Uterus (tissue), 4 donors: ENCODE results near the gene BHLHE40. TPM values are rescaled to one million over a fixed set of nuclear protein-coding genes. Genes with fewer than 3 reads are reported as not detected.

Source experiments
- DNase-seq, 2 donors: peaks; one replicate each; pipeline ENCODE4 v3.0.0-alpha.2; 2019 to 2020
- H3K27ac ChIP-seq, 2 donors: fragments of 200-600 bp; sonication (generic); 1 replicate in 1 of 2; 2 replicates in 1 of 2; pipeline ENCODE4 v1.5.1; 2016 to 2018
- H3K27me3 ChIP-seq, 2 donors: fragments of 200-600 bp; sonication (generic); one replicate each; pipeline ENCODE4 v1.5.1; 2018 to 2019; ENCODE audit warnings: control low read depth in 1 of 2
- H3K36me3 ChIP-seq, 2 donors: fragments of 200-600 bp; sonication (generic); one replicate each; pipeline ENCODE4 v1.5.1; 2019; ENCODE audit warnings: control low read depth in 1 of 2
- H3K4me1 ChIP-seq, 2 donors: fragments of 200-600 bp; sonication (generic); one replicate each; pipeline ENCODE4 v1.5.1; 2018 to 2019; ENCODE audit warnings: control low read depth in 1 of 2
- H3K4me3 ChIP-seq, 2 donors: fragments of 200-600 bp; sonication (generic); 1 replicate in 1 of 2; 2 replicates in 1 of 2; pipeline ENCODE4 v1.5.1; 2018 to 2019; ENCODE audit warnings: mild to moderate bottlenecking in 1 of 2
- H3K9me3 ChIP-seq, 2 donors: fragments of 200-600 bp; sonication (generic); one replicate each; pipeline ENCODE4 v1.5.1; 2019; ENCODE audit warnings: control low read depth in 1 of 2
- POLR2A ChIP-seq, 2 donors: fragments of 450-650 bp; IDR thresholded peaks; one replicate each; pipeline ENCODE4 v1.6.1; 2016; ENCODE audit warnings: antibody characterized with exemption in 2 of 2, mild to moderate bottlenecking in 1 of 2, moderate library complexity in 1 of 2
- intact Hi-C: fragments of 100-400 bp; cut with DNase I; formaldehyde crosslinking; loops from one replicate; pipeline ENCODE4 v1.15.1; 2023; ENCODE audit warnings: low total_unique reads
- total RNA-seq, 4 donors: library from RNA; depleted of rRNA in 3 of 4; stranded (reverse); fragments of >200 nt in 3 of 4; gene quantifications; one replicate each; pipeline versions ENCODE4 v1.1.0 to v1.2.4, GENCODE V29; 2014 to 2023
- TF ChIP-seq, protein P1 (sequence below), 4 experiments: fragments of 200-600 bp in 2 of 4; fragments of 450-650 bp in 2 of 4; sonication (generic) in 2 of 4; IDR thresholded peaks; one replicate each; pipeline ENCODE4 v1.5.1; 2016 to 2019; ENCODE audit warnings: antibody characterized with exemption in 4 of 4, mild to moderate bottlenecking in 2 of 4, moderate library complexity in 1 of 4
- donor health status: DM: yes; HTN: yes; CAD: no.

The BHLHE40 gene
- total RNA-seq, 4 donors from 2014 or later = 11.4 to 84.2 (median 28.1) TPM

DNA sequence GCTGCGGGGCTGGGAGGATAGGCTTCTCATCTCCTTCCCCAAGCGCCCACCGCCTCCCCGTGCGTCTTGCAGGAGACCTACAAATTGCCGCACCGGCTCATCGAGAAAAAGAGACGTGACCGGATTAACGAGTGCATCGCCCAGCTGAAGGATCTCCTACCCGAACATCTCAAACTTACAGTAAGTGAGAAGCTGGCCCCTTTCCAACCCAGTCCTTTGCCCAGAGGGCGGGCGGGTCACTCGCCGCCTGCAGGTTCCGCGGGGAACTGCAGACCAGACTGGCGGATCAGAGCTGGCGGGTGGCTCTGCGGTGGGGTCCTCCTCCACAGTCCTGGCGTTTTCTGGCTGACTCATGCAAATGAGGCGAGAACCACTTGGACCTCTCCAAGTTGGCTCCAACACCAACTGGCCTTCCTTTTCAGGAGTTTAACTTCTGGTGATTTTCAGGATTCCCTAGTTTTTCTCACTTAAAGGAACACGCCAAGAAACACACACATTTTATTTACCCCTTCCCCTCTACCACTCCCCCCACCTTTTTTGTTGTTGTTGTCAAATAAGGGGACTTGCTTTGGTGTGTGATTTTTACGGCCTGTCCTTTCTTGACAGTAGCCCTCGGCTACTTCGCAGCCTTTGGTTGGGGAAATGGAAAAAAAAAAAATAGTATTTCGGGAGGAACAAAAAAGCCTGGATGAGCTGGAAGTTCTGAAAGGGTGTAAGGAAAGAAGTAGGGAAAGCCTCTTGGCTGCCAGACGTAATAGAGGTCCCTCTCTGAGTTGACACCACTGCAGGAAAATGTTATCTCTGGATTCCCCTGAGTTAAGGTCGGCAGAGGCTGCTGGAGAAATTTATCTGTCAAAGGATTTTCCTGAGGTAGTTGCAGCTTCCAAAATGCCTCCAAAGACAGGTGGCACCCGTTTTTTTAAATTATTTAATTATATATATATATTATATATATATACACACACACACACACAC lies 1.3 kb downstream of the BHLHE40 start:
- Histone ChIP-seq H3K4me3 (peak overlapping the region; percentile 72 to 92), H3K27ac (peak overlapping the region; percentile 96 to 99), H3K36me3 (no peaks in the 10 kb centered on the region), H3K9me3 (no peaks in the 10 kb centered on the region), H3K4me1 (peaks cover 0 to 12% of the 10 kb centered on the region in 2 donors), H3K27me3 (no peaks in the 10 kb centered on the region)
- peak; percentile 94 to 95 for DNase-seq
- intact Hi-C loops = no loop called here
- TF ChIP-seq POLR2A (IDR thresholded peaks at IDR 0.05) = peak in 1 of 2 donors; percentile 49
- TF ChIP-seq, protein P1, sequence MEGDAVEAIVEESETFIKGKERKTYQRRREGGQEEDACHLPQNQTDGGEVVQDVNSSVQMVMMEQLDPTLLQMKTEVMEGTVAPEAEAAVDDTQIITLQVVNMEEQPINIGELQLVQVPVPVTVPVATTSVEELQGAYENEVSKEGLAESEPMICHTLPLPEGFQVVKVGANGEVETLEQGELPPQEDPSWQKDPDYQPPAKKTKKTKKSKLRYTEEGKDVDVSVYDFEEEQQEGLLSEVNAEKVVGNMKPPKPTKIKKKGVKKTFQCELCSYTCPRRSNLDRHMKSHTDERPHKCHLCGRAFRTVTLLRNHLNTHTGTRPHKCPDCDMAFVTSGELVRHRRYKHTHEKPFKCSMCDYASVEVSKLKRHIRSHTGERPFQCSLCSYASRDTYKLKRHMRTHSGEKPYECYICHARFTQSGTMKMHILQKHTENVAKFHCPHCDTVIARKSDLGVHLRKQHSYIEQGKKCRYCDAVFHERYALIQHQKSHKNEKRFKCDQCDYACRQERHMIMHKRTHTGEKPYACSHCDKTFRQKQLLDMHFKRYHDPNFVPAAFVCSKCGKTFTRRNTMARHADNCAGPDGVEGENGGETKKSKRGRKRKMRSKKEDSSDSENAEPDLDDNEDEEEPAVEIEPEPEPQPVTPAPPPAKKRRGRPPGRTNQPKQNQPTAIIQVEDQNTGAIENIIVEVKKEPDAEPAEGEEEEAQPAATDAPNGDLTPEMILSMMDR (IDR thresholded peaks at IDR 0.05) = peak; percentile 87 to 96 (median 94)

DNA sequence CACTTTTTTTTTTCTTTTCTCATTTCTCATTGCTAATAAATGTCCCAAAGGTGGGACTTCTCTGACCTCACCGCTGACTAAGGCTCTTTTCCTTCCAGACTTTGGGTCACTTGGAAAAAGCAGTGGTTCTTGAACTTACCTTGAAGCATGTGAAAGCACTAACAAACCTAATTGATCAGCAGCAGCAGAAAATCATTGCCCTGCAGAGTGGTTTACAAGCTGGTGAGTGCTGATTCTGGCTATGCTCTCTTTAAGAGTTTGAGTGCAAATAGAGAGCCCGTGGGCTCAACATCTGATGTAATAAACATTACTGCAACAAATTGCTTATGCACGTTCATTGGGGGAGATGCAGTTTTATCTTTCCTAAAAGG lies 2.0 kb downstream of the BHLHE40 start:
- Histone ChIP-seq H3K27ac (peak overlapping the region; percentile 96 to 99), H3K4me3 (peak overlapping the region; percentile 72 to 92), H3K9me3 (no peaks in the 10 kb centered on the region), H3K36me3 (no peaks in the 10 kb centered on the region), H3K27me3 (no peaks in the 10 kb centered on the region), H3K4me1 (peaks cover 0 to 18% of the 10 kb centered on the region in 2 donors)
- TF ChIP-seq, protein P1 (IDR thresholded peaks at IDR 0.05) = no peak
- no peak for TF ChIP-seq POLR2A (IDR thresholded peaks at IDR 0.05)
- DNase-seq = no peak
- intact Hi-C loops = no loop called here

DNA sequence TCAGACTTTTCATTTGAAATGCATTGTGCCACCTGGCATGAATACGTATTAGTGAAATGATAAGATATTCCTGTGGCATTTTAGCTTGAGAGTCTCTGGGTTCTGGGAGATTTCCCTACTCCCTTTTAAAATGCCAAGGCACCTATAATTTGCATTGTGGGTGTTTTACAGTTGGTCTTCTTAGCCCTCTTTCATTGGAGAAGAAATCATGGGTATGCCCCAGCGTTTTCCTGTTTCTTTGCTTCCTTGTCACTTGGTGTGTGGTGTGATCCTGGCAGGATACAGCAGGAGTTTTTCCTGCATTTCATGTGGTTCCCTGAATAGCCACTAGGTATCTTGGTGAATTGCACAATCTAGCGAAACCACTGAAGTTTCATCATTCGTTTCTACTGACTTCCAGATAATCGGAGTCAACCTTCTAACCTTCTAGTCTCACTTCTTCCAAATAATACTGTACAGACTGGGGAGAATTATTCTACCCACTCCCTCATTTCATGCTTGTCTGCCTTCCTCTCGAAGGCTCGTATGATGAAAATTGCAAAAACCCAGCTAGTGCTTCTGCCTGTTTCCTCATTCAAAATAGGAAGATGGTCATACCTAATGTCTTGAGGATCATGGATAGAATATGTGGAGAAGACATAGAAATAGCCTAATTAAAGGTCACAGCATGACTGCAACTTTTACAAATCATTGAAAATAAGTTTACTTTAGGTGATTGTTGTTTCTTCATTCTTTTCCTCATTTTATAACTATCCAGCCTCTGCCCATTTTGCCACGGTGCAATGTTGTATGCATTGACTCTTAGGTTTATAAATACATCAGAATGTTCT lies 2.6 kb downstream of the BHLHE40 start:
- TF ChIP-seq, protein P1 (IDR thresholded peaks at IDR 0.05) = peak; percentile 21 to 74 (median 50)
- TF ChIP-seq POLR2A (IDR thresholded peaks at IDR 0.05) = no peak
- Histone ChIP-seq H3K27ac (peak overlapping the region; percentile 96 to 99), H3K4me3 (peak overlapping the region; percentile 72 to 92), H3K27me3 (no peaks in the 10 kb centered on the region), H3K36me3 (no peaks in the 10 kb centered on the region), H3K9me3 (no peaks in the 10 kb centered on the region), H3K4me1 (peaks cover 0 to 22% of the 10 kb centered on the region in 2 donors)
- intact Hi-C loops = no loop called here
- DNase-seq = no peak

DNA sequence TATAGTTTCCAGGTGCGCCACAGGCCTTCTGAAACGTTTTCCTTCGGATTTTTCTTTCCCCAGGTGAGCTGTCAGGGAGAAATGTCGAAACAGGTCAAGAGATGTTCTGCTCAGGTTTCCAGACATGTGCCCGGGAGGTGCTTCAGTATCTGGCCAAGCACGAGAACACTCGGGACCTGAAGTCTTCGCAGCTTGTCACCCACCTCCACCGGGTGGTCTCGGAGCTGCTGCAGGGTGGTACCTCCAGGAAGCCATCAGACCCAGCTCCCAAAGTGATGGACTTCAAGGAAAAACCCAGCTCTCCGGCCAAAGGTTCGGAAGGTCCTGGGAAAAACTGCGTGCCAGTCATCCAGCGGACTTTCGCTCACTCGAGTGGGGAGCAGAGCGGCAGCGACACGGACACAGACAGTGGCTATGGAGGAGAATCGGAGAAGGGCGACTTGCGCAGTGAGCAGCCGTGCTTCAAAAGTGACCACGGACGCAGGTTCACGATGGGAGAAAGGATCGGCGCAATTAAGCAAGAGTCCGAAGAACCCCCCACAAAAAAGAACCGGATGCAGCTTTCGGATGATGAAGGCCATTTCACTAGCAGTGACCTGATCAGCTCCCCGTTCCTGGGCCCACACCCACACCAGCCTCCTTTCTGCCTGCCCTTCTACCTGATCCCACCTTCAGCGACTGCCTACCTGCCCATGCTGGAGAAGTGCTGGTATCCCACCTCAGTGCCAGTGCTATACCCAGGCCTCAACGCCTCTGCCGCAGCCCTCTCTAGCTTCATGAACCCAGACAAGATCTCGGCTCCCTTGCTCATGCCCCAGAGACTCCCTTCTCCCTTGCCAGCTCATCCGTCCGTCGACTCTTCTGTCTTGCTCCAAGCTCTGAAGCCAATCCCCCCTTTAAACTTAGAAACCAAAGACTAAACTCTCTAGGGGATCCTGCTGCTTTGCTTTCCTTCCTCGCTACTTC lies 3.8 kb downstream of the BHLHE40 start:
- no peak for DNase-seq
- Histone ChIP-seq H3K27ac (peak overlapping the region; percentile 96 to 99), H3K4me3 (no peak overlapping the region), H3K4me1 (peaks cover 0 to 22% of the 10 kb centered on the region in 2 donors), H3K36me3 (no peaks in the 10 kb centered on the region), H3K27me3 (no peaks in the 10 kb centered on the region), H3K9me3 (no peaks in the 10 kb centered on the region)
- intact Hi-C loops = no loop called here
- TF ChIP-seq, protein P1 (IDR thresholded peaks at IDR 0.05) = no peak
- no peak for TF ChIP-seq POLR2A (IDR thresholded peaks at IDR 0.05)
